IMR-90 (cell line): Measurements from ENCODE around the gene DPEP3. TPM values are rescaled to one million over a fixed set of nuclear protein-coding genes. Genes with fewer than 3 reads are reported as not detected.

Experiments
- BHLHE40 ChIP-seq: fragments of 150-350 bp; IDR thresholded peaks from 2 replicates; pipeline ENCODE4 v1.6.1; 2016; ENCODE audit warnings: mild to moderate bottlenecking, low read depth, low read length
- CHD1 ChIP-seq: IDR thresholded peaks from 2 replicates; pipeline ENCODE4 v1.6.1; 2012; ENCODE audit warnings: low read depth, low read length, improper control_type of control experiment
- MAFK ChIP-seq: IDR thresholded peaks from 2 replicates; pipeline ENCODE4 v1.6.1; 2012; ENCODE audit warnings: low read depth, low read length, improper control_type of control experiment
- MXI1 ChIP-seq: IDR thresholded peaks from 2 replicates; pipeline ENCODE4 v1.6.1; 2012; ENCODE audit warnings: low read depth, mild to moderate bottlenecking, low read length, moderate library complexity, borderline replicate concordance
- POLR2A ChIP-seq: IDR thresholded peaks from 2 replicates; pipeline ENCODE4 v1.6.1; 2012; ENCODE audit warnings: mild to moderate bottlenecking, low read depth, low read length
- polyA plus RNA-seq, 3 experiments: library from polyadenylated mRNA; depleted of rRNA; stranded (reverse); fragments of >200 nt; gene quantifications; 2 replicates each; pipeline ENCODE4 v1.2.3, GENCODE V29; 2012; ENCODE audit warnings: low replicate concordance in 1 of 3
- total RNA-seq: library from RNA; depleted of rRNA; stranded (reverse); fragments of >200 nt; gene quantifications from 2 replicates; pipeline ENCODE4 v1.2.3, GENCODE V29; 2012
- TF ChIP-seq, protein P1 (sequence below): conservative IDR thresholded peaks from 2 replicates; pipeline ENCODE4 v1.5.1; 2012; ENCODE audit warnings: mild to moderate bottlenecking, low read depth, low read length, improper control_type of control experiment

Gene DPEP3
- total and polyA plus RNA-seq, 2 of the 4 experiments (the other 2 are of a cell fraction): not detected

DNA sequence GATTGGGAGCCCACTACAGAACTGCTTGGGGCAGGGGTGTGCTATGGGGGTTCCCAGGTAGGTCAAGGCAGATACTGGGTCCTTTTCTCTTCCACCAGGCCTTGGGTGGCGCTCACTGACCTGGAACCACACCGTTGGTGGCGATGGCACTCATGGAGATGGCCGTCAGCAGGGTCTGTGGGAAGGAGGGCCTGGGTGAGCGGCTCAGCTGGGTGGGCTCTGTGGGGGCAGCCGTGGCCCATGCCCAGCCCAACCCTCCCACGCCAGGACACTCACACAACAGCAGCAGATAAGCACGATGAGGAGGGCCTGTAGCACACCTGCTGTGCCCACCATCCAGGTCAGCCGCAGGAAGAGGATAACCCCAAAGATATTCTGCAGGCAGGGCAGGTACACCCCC lies 22.7 kb downstream of the DPEP3 start (continued):
- TF ChIP-seq, protein P1, sequence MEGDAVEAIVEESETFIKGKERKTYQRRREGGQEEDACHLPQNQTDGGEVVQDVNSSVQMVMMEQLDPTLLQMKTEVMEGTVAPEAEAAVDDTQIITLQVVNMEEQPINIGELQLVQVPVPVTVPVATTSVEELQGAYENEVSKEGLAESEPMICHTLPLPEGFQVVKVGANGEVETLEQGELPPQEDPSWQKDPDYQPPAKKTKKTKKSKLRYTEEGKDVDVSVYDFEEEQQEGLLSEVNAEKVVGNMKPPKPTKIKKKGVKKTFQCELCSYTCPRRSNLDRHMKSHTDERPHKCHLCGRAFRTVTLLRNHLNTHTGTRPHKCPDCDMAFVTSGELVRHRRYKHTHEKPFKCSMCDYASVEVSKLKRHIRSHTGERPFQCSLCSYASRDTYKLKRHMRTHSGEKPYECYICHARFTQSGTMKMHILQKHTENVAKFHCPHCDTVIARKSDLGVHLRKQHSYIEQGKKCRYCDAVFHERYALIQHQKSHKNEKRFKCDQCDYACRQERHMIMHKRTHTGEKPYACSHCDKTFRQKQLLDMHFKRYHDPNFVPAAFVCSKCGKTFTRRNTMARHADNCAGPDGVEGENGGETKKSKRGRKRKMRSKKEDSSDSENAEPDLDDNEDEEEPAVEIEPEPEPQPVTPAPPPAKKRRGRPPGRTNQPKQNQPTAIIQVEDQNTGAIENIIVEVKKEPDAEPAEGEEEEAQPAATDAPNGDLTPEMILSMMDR: no peak
- TF ChIP-seq POLR2A (no peak), CHD1 (no peak), MXI1 (no peak), MAFK (no peak), BHLHE40 (no peak)
